Upper lobe of left lung (tissue), 6 donors: ENCODE data around the gene ORMDL3. TPM values are rescaled to one million over a fixed set of nuclear protein-coding genes. Genes with fewer than 3 reads are reported as not detected.

Experiments used
- ATAC-seq, 2 donors: fragments of 200-7000 bp; cut with Tn5 transposase; one replicate each; pipeline ENCODE4 v1.9.1; 2022; ENCODE audit warnings: mild to moderate bottlenecking in 2 of 2, moderate library complexity in 2 of 2; ENCODE audit not compliant: low FRiP score in 2 of 2
- DNase-seq, 2 donors: peaks; one replicate each; pipeline ENCODE4 v3.0.0-alpha.2; 2019 to 2020
- H3K27ac ChIP-seq, 4 donors: fragments of 200-600 bp; sonication (generic); one replicate each; pipeline ENCODE4 v1.5.1; 2016 to 2019
- H3K27me3 ChIP-seq, 4 donors: fragments of 200-600 bp; sonication (generic); one replicate each; pipeline ENCODE4 v1.5.1; 2017 to 2019
- H3K36me3 ChIP-seq, 4 donors: fragments of 200-600 bp; sonication (generic); one replicate each; pipeline ENCODE4 v1.5.1; 2016 to 2019
- H3K4me1 ChIP-seq, 4 donors: fragments of 200-600 bp; sonication (generic); one replicate each; pipeline ENCODE4 v1.5.1; 2018 to 2019
- H3K4me3 ChIP-seq, 4 donors: fragments of 200-600 bp; sonication (generic); one replicate each; pipeline ENCODE4 v1.5.1; 2017 to 2019; ENCODE audit warnings: mild to moderate bottlenecking in 2 of 4, moderate library complexity in 1 of 4
- H3K9me3 ChIP-seq, 4 donors: fragments of 200-600 bp; sonication (generic); one replicate each; pipeline ENCODE4 v1.5.1; 2018 to 2019
- CTCF ChIP-seq, 6 experiments: fragments of 450-650 bp in 4 of 6; fragments of 200-600 bp in 2 of 6; sonication (generic) in 2 of 6; IDR thresholded peaks; one replicate each; pipeline ENCODE4 v1.5.1; 2016 to 2019; ENCODE audit warnings: antibody characterized with exemption in 6 of 6
- EP300 ChIP-seq, 4 donors: sonication (generic); formaldehyde crosslinking; IDR thresholded peaks; one replicate each; pipeline ENCODE4 v1.5.1; 2017; ENCODE audit warnings: antibody characterized with exemption in 4 of 4, control low read depth in 2 of 4
- POLR2A ChIP-seq, 4 donors: fragments of 450-650 bp; IDR thresholded peaks; one replicate each; pipeline ENCODE4 v1.5.1; 2016 to 2017; ENCODE audit warnings: antibody characterized with exemption in 4 of 4, mild to moderate bottlenecking in 2 of 4
- POLR2AphosphoS5 ChIP-seq, 2 donors: sonication (generic); formaldehyde crosslinking; IDR thresholded peaks; one replicate each; pipeline ENCODE4 v1.5.1; 2017; ENCODE audit warnings: antibody characterized with exemption in 2 of 2
- WGBS, 2 donors: methylation state at CpG; one replicate each; pipeline ENCODE4 v1.1.5; 2017 to 2018; 5-methylcytosine and 5-hydroxymethylcytosine counted together
- total RNA-seq, 6 donors: library from RNA; depleted of rRNA in 4 of 6; stranded (reverse); fragments of >200 nt in 4 of 6; gene quantifications; one replicate each; pipeline versions ENCODE4 v1.1.0 to v1.2.1, GENCODE V29; 2016 to 2021
- donor health status: DM: no; HTN: no; CAD: no; lungs with moderate emphysema.
- donor health status: DM: no; HTN: yes; CAD: no; lungs with severe emphysema.

Gene ORMDL3
- total RNA-seq, 6 donors from 2014 or later = 69.9 to 99.6 (median 82.7) TPM

GRCh38 chr17:39923836-39924690 lies 3.3 kb downstream of the ORMDL3 start:
- DNase-seq (no peak), ATAC-seq (no peak)
- no peaks in the 10 kb centered on the region for H3K9me3 ChIP-seq
- no peaks in the 10 kb centered on the region for H3K27me3 ChIP-seq
- peaks cover 16 to 49% (median 42%) of the 10 kb centered on the region in 4 donors for H3K36me3 ChIP-seq
- TF ChIP-seq CTCF (IDR thresholded peaks at IDR 0.05) = no peak
- no peak for TF ChIP-seq POLR2A (IDR thresholded peaks at IDR 0.05)
- no peak for TF ChIP-seq EP300 (IDR thresholded peaks at IDR 0.05)
- peak overlapping the region in 1 of 4 donors; percentile 11 for H3K27ac ChIP-seq
- H3K4me1 ChIP-seq = peaks cover 25 to 48% (median 41%) of the 10 kb centered on the region in 4 donors
- WGBS, 2 donors = 61 to 73% methylated on average over 5 to 17 of the region's 17 CpGs
- no peak overlapping the region for H3K4me3 ChIP-seq

- no peak for DNase-seq
- WGBS, 2 donors = 93 to 95% methylated on average over 5 to 6 of the region's 6 CpGs
- Histone ChIP-seq H3K4me3 (no peak overlapping the region), H3K4me1 (peaks cover 17 to 39% (median 33%) of the 10 kb centered on the region in 4 donors), H3K27me3 (no peaks in the 10 kb centered on the region), H3K27ac (no peak overlapping the region), H3K9me3 (no peaks in the 10 kb centered on the region), H3K36me3 (peaks cover 16 to 53% (median 45%) of the 10 kb centered on the region in 4 donors)
- ATAC-seq = no peak
- no peak for TF ChIP-seq POLR2AphosphoS5 (IDR thresholded peaks at IDR 0.05)
- no peak for TF ChIP-seq EP300 (IDR thresholded peaks at IDR 0.05)
- no peak for TF ChIP-seq POLR2A (IDR thresholded peaks at IDR 0.05)
- TF ChIP-seq CTCF (IDR thresholded peaks at IDR 0.05) = no peak
Observed at GRCh38 chr17:39923230-39923629, 4.2 kb downstream of the ORMDL3 start.

GRCh38 chr17:39922006-39922405 lies 5.4 kb downstream of the ORMDL3 start:
- no peak for TF ChIP-seq CTCF (IDR thresholded peaks at IDR 0.05)
- no peak for TF ChIP-seq POLR2AphosphoS5 (IDR thresholded peaks at IDR 0.05)
- TF ChIP-seq POLR2A (IDR thresholded peaks at IDR 0.05) = no peak
- TF ChIP-seq EP300 (IDR thresholded peaks at IDR 0.05) = no peak
- ATAC-seq (no peak), DNase-seq (no peak)
- Histone ChIP-seq H3K4me1 (peaks cover 14 to 33% (median 28%) of the 10 kb centered on the region in 4 donors), H3K27ac (no peak overlapping the region), H3K9me3 (no peaks in the 10 kb centered on the region), H3K4me3 (no peak overlapping the region), H3K36me3 (peaks cover 16 to 53% (median 45%) of the 10 kb centered on the region in 4 donors), H3K27me3 (no peaks in the 10 kb centered on the region)
- 90 to 92% methylated on average over 6 of the region's 6 CpGs for WGBS, 2 donors

- TF ChIP-seq POLR2A (IDR thresholded peaks at IDR 0.05) = no peak
- TF ChIP-seq EP300 (IDR thresholded peaks at IDR 0.05) = no peak
- TF ChIP-seq CTCF (IDR thresholded peaks at IDR 0.05) = no peak
- ATAC-seq (no peak), DNase-seq (no peak)
- Histone ChIP-seq H3K27me3 (no peaks in the 10 kb centered on the region), H3K36me3 (peaks cover 16 to 53% (median 45%) of the 10 kb centered on the region in 4 donors), H3K4me1 (peaks cover 9 to 27% (median 22%) of the 10 kb centered on the region in 4 donors), H3K27ac (no peak overlapping the region), H3K4me3 (no peak overlapping the region), H3K9me3 (no peaks in the 10 kb centered on the region)
- WGBS, 2 donors = 54 to 79% methylated on average over 3 to 5 of the region's 5 CpGs
Observed at GRCh38 chr17:39921323-39921722, 6.1 kb downstream of the ORMDL3 start.
